Measurements from ENCODE around the gene RNASE12.
A peak's percentile ranks its signal among the peaks of the same experiment; 100 is the strongest.

RNASE12 gene

DNA sequence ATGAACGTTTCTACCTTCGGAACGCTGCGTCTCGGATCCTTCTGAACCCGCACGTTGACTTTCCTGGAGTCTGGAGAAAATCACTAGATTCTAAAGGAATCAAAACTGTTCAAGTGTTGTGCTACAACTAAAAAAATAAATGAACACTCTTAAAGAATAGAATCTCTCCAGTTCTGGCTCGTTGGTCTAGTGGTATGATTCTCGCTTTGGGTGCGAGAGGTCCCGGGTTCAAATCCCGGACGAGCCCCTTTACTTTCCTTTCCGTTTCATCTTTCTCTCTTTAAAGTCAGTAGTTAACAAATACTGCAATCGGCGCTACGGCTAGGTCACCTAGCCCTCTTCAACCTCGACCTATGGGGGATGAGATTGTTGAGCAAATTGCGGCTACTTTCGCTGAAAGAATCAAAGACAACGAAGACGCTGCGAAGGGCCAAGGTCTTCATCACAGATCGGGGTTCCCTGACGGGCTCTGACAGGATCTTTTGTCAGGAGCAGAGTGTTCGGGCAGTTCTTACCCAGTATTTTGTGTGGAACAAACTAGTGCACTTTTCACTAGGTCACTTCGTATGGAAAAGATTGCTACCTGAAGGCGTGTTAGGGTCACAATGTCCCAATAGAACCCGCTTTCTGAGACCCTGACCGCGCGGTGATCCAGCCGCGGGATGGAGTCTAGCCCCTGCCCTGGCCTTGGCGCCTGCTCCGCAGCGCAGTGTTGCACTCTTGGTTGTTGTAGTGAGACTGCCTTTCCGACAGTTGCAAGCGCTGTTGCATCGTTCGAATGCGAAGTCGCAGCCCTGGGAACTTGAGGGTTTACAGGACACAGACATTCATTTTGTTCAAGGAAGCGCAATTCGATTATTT is 41.9 kb upstream of the RNASE12 start (continued):
- TF ChIP-seq, protein P1, sequence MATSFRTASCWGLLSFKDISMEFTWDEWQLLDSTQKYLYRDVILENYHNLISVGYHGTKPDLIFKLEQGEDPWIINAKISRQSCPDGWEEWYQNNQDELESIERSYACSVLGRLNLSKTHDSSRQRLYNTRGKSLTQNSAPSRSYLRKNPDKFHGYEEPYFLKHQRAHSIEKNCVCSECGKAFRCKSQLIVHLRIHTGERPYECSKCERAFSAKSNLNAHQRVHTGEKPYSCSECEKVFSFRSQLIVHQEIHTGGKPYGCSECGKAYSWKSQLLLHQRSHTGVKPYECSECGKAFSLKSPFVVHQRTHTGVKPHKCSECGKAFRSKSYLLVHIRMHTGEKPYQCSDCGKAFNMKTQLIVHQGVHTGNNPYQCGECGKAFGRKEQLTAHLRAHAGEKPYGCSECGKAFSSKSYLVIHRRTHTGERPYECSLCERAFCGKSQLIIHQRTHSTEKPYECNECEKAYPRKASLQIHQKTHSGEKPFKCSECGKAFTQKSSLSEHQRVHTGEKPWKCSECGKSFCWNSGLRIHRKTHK (tag by site-specific recombination; IDR thresholded peaks at IDR 0.05): no peak
- TF ChIP-seq ZNF423 (tag by site-specific recombination; IDR thresholded peaks at IDR 0.05) (no peak), ZNF341 (tag by site-specific recombination; IDR thresholded peaks at IDR 0.05; ENCODE audit: low read depth) (0 out of 2 replicates have a peak, but pooled peaks have one; percentile 7), SP3 (tag by site-specific recombination; IDR thresholded peaks at IDR 0.05) (peak; percentile 39; the same call in 1 of the 2 replicates), ZNF518A (tag by site-specific recombination; conservative IDR thresholded peaks at IDR 0.05; ENCODE audit: low read depth) (0 out of 2 replicates have a peak, but pooled peaks have one; percentile 29), ZNF223 (tag by site-specific recombination; IDR thresholded peaks at IDR 0.05) (no peak), ZNF707 (tag by site-specific recombination; IDR thresholded peaks at IDR 0.05) (no peak), ZBTB6 (tag by site-specific recombination; IDR thresholded peaks at IDR 0.05) (no peak; the same call in 1 of the 2 replicates), ZBTB8A (tag by site-specific recombination; IDR thresholded peaks at IDR 0.05) (peak; percentile 49), GLI4 (tag by site-specific recombination; IDR thresholded peaks at IDR 0.05) (no peak), ZNF664 (tag by site-specific recombination; IDR thresholded peaks at IDR 0.05) (no peak), ZNF366 (tag by site-specific recombination; conservative IDR thresholded peaks at IDR 0.05) (peak; percentile 92), ZNF704 (tag by site-specific recombination; IDR thresholded peaks at IDR 0.05) (no peak), ZNF621 (tag by site-specific recombination; IDR thresholded peaks at IDR 0.05) (no peak), ZNF184 (tag by site-specific recombination; IDR thresholded peaks at IDR 0.05) (peak; percentile 83), ZBTB20 (tag by site-specific recombination; IDR thresholded peaks at IDR 0.05) (peak; percentile 65), ZXDB (tag by site-specific recombination; IDR thresholded peaks at IDR 0.05) (peak; percentile 73), ZBTB1 (tag by site-specific recombination; IDR thresholded peaks at IDR 0.05) (no peak), ZNF555 (tag by site-specific recombination; conservative IDR thresholded peaks at IDR 0.05) (no peak)
- TF ChIP-seq, protein P2, sequence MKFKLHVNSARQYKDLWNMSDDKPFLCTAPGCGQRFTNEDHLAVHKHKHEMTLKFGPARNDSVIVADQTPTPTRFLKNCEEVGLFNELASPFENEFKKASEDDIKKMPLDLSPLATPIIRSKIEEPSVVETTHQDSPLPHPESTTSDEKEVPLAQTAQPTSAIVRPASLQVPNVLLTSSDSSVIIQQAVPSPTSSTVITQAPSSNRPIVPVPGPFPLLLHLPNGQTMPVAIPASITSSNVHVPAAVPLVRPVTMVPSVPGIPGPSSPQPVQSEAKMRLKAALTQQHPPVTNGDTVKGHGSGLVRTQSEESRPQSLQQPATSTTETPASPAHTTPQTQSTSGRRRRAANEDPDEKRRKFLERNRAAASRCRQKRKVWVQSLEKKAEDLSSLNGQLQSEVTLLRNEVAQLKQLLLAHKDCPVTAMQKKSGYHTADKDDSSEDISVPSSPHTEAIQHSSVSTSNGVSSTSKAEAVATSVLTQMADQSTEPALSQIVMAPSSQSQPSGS (tag by site-specific recombination; IDR thresholded peaks at IDR 0.05; ENCODE audit: low read depth): no peak
- TF ChIP-seq, protein P3, sequence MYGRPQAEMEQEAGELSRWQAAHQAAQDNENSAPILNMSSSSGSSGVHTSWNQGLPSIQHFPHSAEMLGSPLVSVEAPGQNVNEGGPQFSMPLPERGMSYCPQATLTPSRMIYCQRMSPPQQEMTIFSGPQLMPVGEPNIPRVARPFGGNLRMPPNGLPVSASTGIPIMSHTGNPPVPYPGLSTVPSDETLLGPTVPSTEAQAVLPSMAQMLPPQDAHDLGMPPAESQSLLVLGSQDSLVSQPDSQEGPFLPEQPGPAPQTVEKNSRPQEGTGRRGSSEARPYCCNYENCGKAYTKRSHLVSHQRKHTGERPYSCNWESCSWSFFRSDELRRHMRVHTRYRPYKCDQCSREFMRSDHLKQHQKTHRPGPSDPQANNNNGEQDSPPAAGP (tag by site-specific recombination; IDR thresholded peaks at IDR 0.05): 0 out of 2 replicates have a peak, but pooled peaks have one; percentile 11
- TF ChIP-seq, protein P4, sequence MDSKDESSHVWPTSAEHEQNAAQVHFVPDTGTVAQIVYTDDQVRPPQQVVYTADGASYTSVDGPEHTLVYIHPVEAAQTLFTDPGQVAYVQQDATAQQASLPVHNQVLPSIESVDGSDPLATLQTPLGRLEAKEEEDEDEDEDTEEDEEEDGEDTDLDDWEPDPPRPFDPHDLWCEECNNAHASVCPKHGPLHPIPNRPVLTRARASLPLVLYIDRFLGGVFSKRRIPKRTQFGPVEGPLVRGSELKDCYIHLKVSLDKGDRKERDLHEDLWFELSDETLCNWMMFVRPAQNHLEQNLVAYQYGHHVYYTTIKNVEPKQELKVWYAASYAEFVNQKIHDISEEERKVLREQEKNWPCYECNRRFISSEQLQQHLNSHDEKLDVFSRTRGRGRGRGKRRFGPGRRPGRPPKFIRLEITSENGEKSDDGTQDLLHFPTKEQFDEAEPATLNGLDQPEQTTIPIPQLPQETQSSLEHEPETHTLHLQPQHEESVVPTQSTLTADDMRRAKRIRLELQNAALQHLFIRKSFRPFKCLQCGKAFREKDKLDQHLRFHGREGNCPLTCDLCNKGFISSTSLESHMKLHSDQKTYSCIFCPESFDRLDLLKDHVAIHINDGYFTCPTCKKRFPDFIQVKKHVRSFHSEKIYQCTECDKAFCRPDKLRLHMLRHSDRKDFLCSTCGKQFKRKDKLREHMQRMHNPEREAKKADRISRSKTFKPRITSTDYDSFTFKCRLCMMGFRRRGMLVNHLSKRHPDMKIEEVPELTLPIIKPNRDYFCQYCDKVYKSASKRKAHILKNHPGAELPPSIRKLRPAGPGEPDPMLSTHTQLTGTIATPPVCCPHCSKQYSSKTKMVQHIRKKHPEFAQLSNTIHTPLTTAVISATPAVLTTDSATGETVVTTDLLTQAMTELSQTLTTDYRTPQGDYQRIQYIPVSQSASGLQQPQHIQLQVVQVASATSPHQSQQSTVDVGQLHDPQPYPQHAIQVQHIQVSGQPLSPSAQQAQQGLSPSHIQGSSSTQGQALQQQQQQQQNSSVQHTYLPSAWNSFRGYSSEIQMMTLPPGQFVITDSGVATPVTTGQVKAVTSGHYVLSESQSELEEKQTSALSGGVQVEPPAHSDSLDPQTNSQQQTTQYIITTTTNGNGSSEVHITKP (tag by site-specific recombination; IDR thresholded peaks at IDR 0.05): peak; percentile 35; the same call in 1 of the 2 replicates

All from HEK293 (cell line).